Right lobe of liver (tissue), 4 donors: ENCODE data around the gene OR52E6.

Source experiments
- POLR2A ChIP-seq: fragments of 450-650 bp; IDR thresholded peaks from one replicate; pipeline ENCODE4 v1.6.1; 2017; ENCODE audit warnings: antibody characterized with exemption, mild to moderate bottlenecking
- TF ChIP-seq, protein P1 (sequence below), 4 donors: fragments of 200-600 bp in 3 of 4; fragments of 450-650 bp in 1 of 4; IDR thresholded peaks; one replicate each; pipeline versions ENCODE4 v1.5.1 to v1.8.0; 2016 to 2022; ENCODE audit warnings: antibody characterized with exemption in 4 of 4, mild to moderate bottlenecking in 2 of 4
- donor health status: DM: no; HTN: no; CAD: no.
- donor health status: DM: no; HTN: no; CAD: no.
- donor health status: DM: no; HTN: yes; CAD: no.

DNA sequence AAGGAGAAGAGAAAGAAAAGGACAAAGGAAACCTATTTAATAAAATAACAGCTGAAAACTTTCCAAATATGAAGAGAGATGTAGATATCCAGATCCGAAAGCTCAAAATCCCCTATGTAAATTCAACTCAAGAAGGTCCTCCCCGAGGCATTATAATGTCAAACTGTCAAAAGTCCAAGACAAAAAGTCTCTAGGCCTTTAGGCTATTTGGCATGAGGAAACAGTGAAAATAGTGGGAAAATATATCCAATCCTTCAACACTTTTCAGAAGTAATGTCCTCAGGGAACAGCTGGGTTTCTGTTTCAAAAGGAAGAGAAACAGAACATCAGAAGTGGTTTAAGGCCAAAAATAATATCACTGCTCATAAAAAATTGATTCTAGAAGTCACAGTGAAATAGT is 36.9 kb upstream of the OR52E6 start:
- TF ChIP-seq POLR2A: no peak
- TF ChIP-seq, protein P1, sequence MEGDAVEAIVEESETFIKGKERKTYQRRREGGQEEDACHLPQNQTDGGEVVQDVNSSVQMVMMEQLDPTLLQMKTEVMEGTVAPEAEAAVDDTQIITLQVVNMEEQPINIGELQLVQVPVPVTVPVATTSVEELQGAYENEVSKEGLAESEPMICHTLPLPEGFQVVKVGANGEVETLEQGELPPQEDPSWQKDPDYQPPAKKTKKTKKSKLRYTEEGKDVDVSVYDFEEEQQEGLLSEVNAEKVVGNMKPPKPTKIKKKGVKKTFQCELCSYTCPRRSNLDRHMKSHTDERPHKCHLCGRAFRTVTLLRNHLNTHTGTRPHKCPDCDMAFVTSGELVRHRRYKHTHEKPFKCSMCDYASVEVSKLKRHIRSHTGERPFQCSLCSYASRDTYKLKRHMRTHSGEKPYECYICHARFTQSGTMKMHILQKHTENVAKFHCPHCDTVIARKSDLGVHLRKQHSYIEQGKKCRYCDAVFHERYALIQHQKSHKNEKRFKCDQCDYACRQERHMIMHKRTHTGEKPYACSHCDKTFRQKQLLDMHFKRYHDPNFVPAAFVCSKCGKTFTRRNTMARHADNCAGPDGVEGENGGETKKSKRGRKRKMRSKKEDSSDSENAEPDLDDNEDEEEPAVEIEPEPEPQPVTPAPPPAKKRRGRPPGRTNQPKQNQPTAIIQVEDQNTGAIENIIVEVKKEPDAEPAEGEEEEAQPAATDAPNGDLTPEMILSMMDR (IDR thresholded peaks at IDR 0.05): no peak
